Measurements from ENCODE around the gene SUSD1.
"Not testable (repeated sequence)": the region's sequence is repeated elsewhere in the genome, so short reads cannot be mapped to it uniquely, and the experiment has no call there.

Gene SUSD1

GRCh38 chr9:112173489-112174221 is 1.4 kb downstream of the SUSD1 start:
- no peak for DNase-seq (ENCODE audit: low read depth in 2 of 2)

GRCh38 chr9:112170968-112171367 is 4.1 kb downstream of the SUSD1 start:
- DNase-seq (ENCODE audit: low read depth in 2 of 2): no peak

GRCh38 chr9:112170235-112170634 is 4.9 kb downstream of the SUSD1 start:
- no peak for DNase-seq (ENCODE audit: low read depth in 2 of 2)

GRCh38 chr9:112169368-112169767 is 5.7 kb downstream of the SUSD1 start:
- DNase-seq (ENCODE audit: low read depth in 2 of 2): no peak

GRCh38 chr9:112168197-112168596 is 6.9 kb downstream of the SUSD1 start:
- no peak for DNase-seq (ENCODE audit: low read depth in 2 of 2)

GRCh38 chr9:112166176-112167140 is 8.6 kb downstream of the SUSD1 start:
- DNase-seq (ENCODE audit: low read depth in 2 of 2): no peak

GRCh38 chr9:112162621-112163413 is 12.3 kb downstream of the SUSD1 start:
- DNase-seq (ENCODE audit: low read depth in 2 of 2): no peak

- DNase-seq (ENCODE audit: low read depth in 2 of 2): no peak
Observed at GRCh38 chr9:112159781-112160180, 15.3 kb downstream of the SUSD1 start.

- DNase-seq (ENCODE audit: low read depth in 2 of 2): no peak
Observed at GRCh38 chr9:112158656-112159367, 16.3 kb downstream of the SUSD1 start.

GRCh38 chr9:112157961-112158360 is 17.1 kb downstream of the SUSD1 start:
- DNase-seq (ENCODE audit: low read depth in 2 of 2): no peak

- no peak for DNase-seq (ENCODE audit: low read depth in 2 of 2)
Observed at GRCh38 chr9:112157087-112157486, 18.0 kb downstream of the SUSD1 start.

- DNase-seq (ENCODE audit: low read depth in 2 of 2): no peak
Observed at GRCh38 chr9:112149211-112149610, 25.9 kb downstream of the SUSD1 start.

GRCh38 chr9:112145886-112146285 is 29.2 kb downstream of the SUSD1 start:
- no peak for DNase-seq (ENCODE audit: low read depth in 2 of 2)

- no peak for DNase-seq (ENCODE audit: low read depth in 2 of 2)
Observed at GRCh38 chr9:112144807-112145206, 30.3 kb downstream of the SUSD1 start.

GRCh38 chr9:112142420-112142819 is 32.7 kb downstream of the SUSD1 start:
- no peak for DNase-seq (ENCODE audit: low read depth in 2 of 2)

GRCh38 chr9:112140936-112141335 is 34.2 kb downstream of the SUSD1 start:
- no peak for DNase-seq (ENCODE audit: low read depth in 2 of 2)

- DNase-seq (ENCODE audit: low read depth in 2 of 2): no peak
Observed at GRCh38 chr9:112137066-112137465, 38.0 kb downstream of the SUSD1 start.

- no peak for DNase-seq (ENCODE audit: low read depth in 2 of 2)
Observed at GRCh38 chr9:112135706-112136105, 39.4 kb downstream of the SUSD1 start.

- DNase-seq (ENCODE audit: low read depth in 2 of 2): not testable (repeated sequence)
Observed at GRCh38 chr9:112133806-112134205, 41.3 kb downstream of the SUSD1 start.

- DNase-seq (ENCODE audit: low read depth in 2 of 2): no peak
Observed at GRCh38 chr9:112132356-112132755, 42.7 kb downstream of the SUSD1 start.

- no peak for DNase-seq (ENCODE audit: low read depth in 2 of 2)
Observed at GRCh38 chr9:112130997-112131396, 44.1 kb downstream of the SUSD1 start.

Measured in stimulated activated CD4-positive, alpha-beta T cell treated with anti-CD3 and anti-CD28 coated beads, Interleukin-1b, Interleukin-23, amount 100 ng/mL, for 1 hour (primary cell).